Liver (tissue), 9 donors: ENCODE results near the gene GHR. TPM values are rescaled to one million over a fixed set of nuclear protein-coding genes. Genes with fewer than 3 reads are reported as not detected.

Experiments used
- DNase-seq: peaks from one replicate; pipeline ENCODE4 v3.0.0-alpha.2; 2017; ENCODE audit warnings: low spot score
- H3K27ac ChIP-seq, 2 donors: one replicate each; pipeline ENCODE4 v1.7.0; 2013; ENCODE audit warnings: inconsistent platforms in 2 of 2, low read length in 2 of 2, control low read depth in 1 of 2, low read depth in 1 of 2, mild to moderate bottlenecking in 1 of 2
- H3K27me3 ChIP-seq, 4 donors: one replicate each; pipeline versions ENCODE4 v1.6.1 to v1.7.0; 2013; ENCODE audit warnings: low read length in 3 of 4, inconsistent platforms in 1 of 4, mild to moderate bottlenecking in 1 of 4, moderate library complexity in 1 of 4; ENCODE audit not compliant: control insufficient read depth in 4 of 4, insufficient read depth in 4 of 4
- H3K36me3 ChIP-seq, 4 donors: one replicate each; pipeline versions ENCODE4 v1.6.1 to v1.7.0; 2013; ENCODE audit warnings: low read length in 3 of 4, mild to moderate bottlenecking in 3 of 4, low read depth in 1 of 4, moderate library complexity in 1 of 4; ENCODE audit not compliant: control insufficient read depth in 4 of 4, insufficient read depth in 3 of 4
- H3K4me1 ChIP-seq, 4 donors: one replicate each; pipeline versions ENCODE4 v1.6.1 to v1.7.0; 2013; ENCODE audit warnings: low read length in 3 of 4, mild to moderate bottlenecking in 3 of 4, moderate library complexity in 1 of 4; ENCODE audit not compliant: control insufficient read depth in 4 of 4, insufficient read depth in 4 of 4
- H3K4me3 ChIP-seq, 3 donors: one replicate each; pipeline versions ENCODE4 v1.6.1 to v1.7.0; 2013; ENCODE audit warnings: low read length in 3 of 3, control low read depth in 1 of 3, low read depth in 1 of 3, mild to moderate bottlenecking in 1 of 3
- H3K9ac ChIP-seq, 2 donors: one replicate each; pipeline ENCODE4 v1.7.0; 2013; ENCODE audit warnings: low read length in 2 of 2, mild to moderate bottlenecking in 2 of 2, moderate library complexity in 2 of 2, control low read depth in 1 of 2, low read depth in 1 of 2
- H3K9me3 ChIP-seq, 4 donors: one replicate each; pipeline versions ENCODE4 v1.6.1 to v1.7.0; 2013; ENCODE audit warnings: low read length in 3 of 4; ENCODE audit not compliant: control insufficient read depth in 4 of 4
- CTCF ChIP-seq: fragments of 150-350 bp; IDR thresholded peaks from 2 replicates; pipeline ENCODE4 v1.5.1; 2017; ENCODE audit warnings: improper control_type of control experiment, low read depth, low read length; ENCODE audit not compliant: missing input control
- EGR1 ChIP-seq, 2 donors: IDR thresholded peaks; 2 replicates each; pipeline ENCODE4 v1.6.1; 2016 to 2018; ENCODE audit warnings: antibody characterized with exemption in 2 of 2, low read depth in 2 of 2
- FOXA1 ChIP-seq: IDR thresholded peaks from 2 replicates; pipeline ENCODE4 v1.6.1; 2016; ENCODE audit warnings: antibody characterized with exemption
- FOXA2 ChIP-seq: IDR thresholded peaks from 2 replicates; pipeline ENCODE4 v1.6.1; 2016; ENCODE audit warnings: antibody characterized with exemption
- GABPA ChIP-seq, 2 donors: IDR thresholded peaks in 1 of 2; conservative IDR thresholded peaks in 1 of 2; 2 replicates each; pipeline ENCODE4 v1.6.1; 2016; ENCODE audit warnings: antibody characterized with exemption in 2 of 2, mild to moderate bottlenecking in 1 of 2, moderate library complexity in 1 of 2
- HNF4A ChIP-seq, 2 donors: conservative IDR thresholded peaks; 2 replicates each; pipeline ENCODE4 v1.6.1; 2016; ENCODE audit warnings: antibody characterized with exemption in 2 of 2, mild to moderate bottlenecking in 2 of 2
- HNF4G ChIP-seq: IDR thresholded peaks from 2 replicates; pipeline ENCODE4 v1.6.1; 2016; ENCODE audit warnings: antibody characterized with exemption
- JUND ChIP-seq, 2 donors: IDR thresholded peaks; 2 replicates each; pipeline ENCODE4 v1.6.1; 2016; ENCODE audit warnings: antibody characterized with exemption in 2 of 2
- MAX ChIP-seq: IDR thresholded peaks from 2 replicates; pipeline ENCODE4 v1.6.1; 2016; ENCODE audit warnings: antibody characterized with exemption
- NR2F2 ChIP-seq: IDR thresholded peaks from 2 replicates; pipeline ENCODE4 v1.6.1; 2016; ENCODE audit warnings: antibody characterized with exemption
- RAD21 ChIP-seq, 2 donors: IDR thresholded peaks; 2 replicates each; pipeline ENCODE4 v1.6.1; 2016; ENCODE audit warnings: antibody characterized with exemption in 2 of 2, mild to moderate bottlenecking in 2 of 2
- REST ChIP-seq: IDR thresholded peaks from 2 replicates; pipeline ENCODE4 v1.6.1; 2016; ENCODE audit warnings: antibody characterized with exemption, mild to moderate bottlenecking
- RXRA ChIP-seq, 2 donors: IDR thresholded peaks; 2 replicates each; pipeline ENCODE4 v1.6.1; 2017 to 2018; ENCODE audit warnings: antibody characterized with exemption in 2 of 2, mild to moderate bottlenecking in 1 of 2
- SP1 ChIP-seq: IDR thresholded peaks from 2 replicates; pipeline ENCODE4 v1.6.1; 2018; ENCODE audit warnings: antibody characterized with exemption, mild to moderate bottlenecking
- TAF1 ChIP-seq: conservative IDR thresholded peaks from 2 replicates; pipeline ENCODE4 v1.6.1; 2016; ENCODE audit warnings: antibody characterized with exemption, mild to moderate bottlenecking
- YY1 ChIP-seq: IDR thresholded peaks from 2 replicates; pipeline ENCODE4 v1.6.1; 2016; ENCODE audit warnings: antibody characterized with exemption, mild to moderate bottlenecking
- WGBS: extraction: QIAGEN DNeasy Blood & Tissue Kit; methylation state at CpG from one replicate; pipeline ENCODE4 v1.1.7; 2013; 5-methylcytosine and 5-hydroxymethylcytosine counted together
- polyA plus RNA-seq, 2 donors: library from polyadenylated mRNA; stranded (reverse) in 1 of 2; unstranded in 1 of 2; fragments of 200-250 nt in 1 of 2; fragments of >200 nt in 1 of 2; fragmentation: Nextera tagmentation in 1 of 2; extraction: Ambion mirVana in 1 of 2; gene quantifications; one replicate each; pipeline versions ENCODE4 v1.2.1 to v1.2.3, GENCODE V29; 2013 to 2015
- total RNA-seq, 2 donors: library from RNA; depleted of rRNA; stranded (reverse); fragments of >200 nt; gene quantifications; one replicate each; pipeline ENCODE4 v1.2.3, GENCODE V29; 2014
- TF ChIP-seq, protein P1 (sequence below): IDR thresholded peaks from 2 replicates; pipeline ENCODE4 v1.6.1; 2016; ENCODE audit warnings: antibody characterized with exemption
- TF ChIP-seq, protein P2 (sequence below): IDR thresholded peaks from 2 replicates; pipeline ENCODE4 v1.6.1; 2016; ENCODE audit warnings: antibody characterized with exemption
- donor health status: healthy.
- donor health status: healthy.
- donor health status: healthy.
- donor health status: healthy.
- donor health status: healthy.

Gene GHR
- total and polyA plus RNA-seq, 4 donors: 6.6 to 104 (median 20.9) TPM

GRCh38 chr5:42491699-42492098 is 68.5 kb downstream of the GHR start:
- H3K9me3 ChIP-seq: no peaks in the 10 kb centered on the region
- TF ChIP-seq EGR1 (IDR thresholded peaks at IDR 0.05; ENCODE audit: low read depth in 2 of 2) (no peak), SP1 (no peak)
- 88% methylated on average over 3 of the region's 3 CpGs for WGBS
- H3K36me3 ChIP-seq: peaks cover 0 to 4% (median 0%) of the 10 kb centered on the region in 4 donors
- H3K4me3 ChIP-seq: no peak overlapping the region
- H3K27me3 ChIP-seq: no peaks in the 10 kb centered on the region
- no peak overlapping the region for H3K27ac ChIP-seq
- H3K4me1 ChIP-seq: peaks cover 0 to 8% (median 2%) of the 10 kb centered on the region in 4 donors
- DNase-seq: no peak
- H3K9ac ChIP-seq: no peak overlapping the region

- no peaks in the 10 kb centered on the region for H3K27me3 ChIP-seq
- DNase-seq: no peak
- H3K4me1 ChIP-seq: peaks cover 2 to 18% (median 9%) of the 10 kb centered on the region in 4 donors
- no peaks in the 10 kb centered on the region for H3K9me3 ChIP-seq
- no peak overlapping the region for H3K27ac ChIP-seq
- H3K4me3 ChIP-seq: no peak overlapping the region
- TF ChIP-seq SP1: no peak
- TF ChIP-seq JUND (IDR thresholded peaks at IDR 0.05): no peak
- TF ChIP-seq, protein P1, sequence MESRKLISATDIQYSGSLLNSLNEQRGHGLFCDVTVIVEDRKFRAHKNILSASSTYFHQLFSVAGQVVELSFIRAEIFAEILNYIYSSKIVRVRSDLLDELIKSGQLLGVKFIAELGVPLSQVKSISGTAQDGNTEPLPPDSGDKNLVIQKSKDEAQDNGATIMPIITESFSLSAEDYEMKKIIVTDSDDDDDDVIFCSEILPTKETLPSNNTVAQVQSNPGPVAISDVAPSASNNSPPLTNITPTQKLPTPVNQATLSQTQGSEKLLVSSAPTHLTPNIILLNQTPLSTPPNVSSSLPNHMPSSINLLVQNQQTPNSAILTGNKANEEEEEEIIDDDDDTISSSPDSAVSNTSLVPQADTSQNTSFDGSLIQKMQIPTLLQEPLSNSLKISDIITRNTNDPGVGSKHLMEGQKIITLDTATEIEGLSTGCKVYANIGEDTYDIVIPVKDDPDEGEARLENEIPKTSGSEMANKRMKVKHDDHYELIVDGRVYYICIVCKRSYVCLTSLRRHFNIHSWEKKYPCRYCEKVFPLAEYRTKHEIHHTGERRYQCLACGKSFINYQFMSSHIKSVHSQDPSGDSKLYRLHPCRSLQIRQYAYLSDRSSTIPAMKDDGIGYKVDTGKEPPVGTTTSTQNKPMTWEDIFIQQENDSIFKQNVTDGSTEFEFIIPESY: no peak
- TF ChIP-seq RAD21 (IDR thresholded peaks at IDR 0.05): no peak
- no peak for TF ChIP-seq FOXA2
- no peak for TF ChIP-seq YY1
- TF ChIP-seq REST: no peak
- TF ChIP-seq, protein P2, sequence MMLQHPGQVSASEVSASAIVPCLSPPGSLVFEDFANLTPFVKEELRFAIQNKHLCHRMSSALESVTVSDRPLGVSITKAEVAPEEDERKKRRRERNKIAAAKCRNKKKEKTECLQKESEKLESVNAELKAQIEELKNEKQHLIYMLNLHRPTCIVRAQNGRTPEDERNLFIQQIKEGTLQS: no peak
- TF ChIP-seq MAX: no peak
- TF ChIP-seq TAF1: no peak
- TF ChIP-seq FOXA1: no peak
- no peak for TF ChIP-seq HNF4A (conservative IDR thresholded peaks at IDR 0.05)
- TF ChIP-seq EGR1 (IDR thresholded peaks at IDR 0.05; ENCODE audit: low read depth in 2 of 2): no peak
- no peak for TF ChIP-seq HNF4G
- TF ChIP-seq RXRA (IDR thresholded peaks at IDR 0.05): no peak
- no peak for TF ChIP-seq NR2F2
- TF ChIP-seq CTCF: no peak
- TF ChIP-seq GABPA (IDR thresholded peaks at IDR 0.05 in 1 of 2, conservative IDR thresholded peaks at IDR 0.05 in 1 of 2): no peak
- no peak overlapping the region for H3K9ac ChIP-seq
- 76% methylated on average over 3 of the region's 3 CpGs for WGBS
- peaks cover 0 to 2% (median 0%) of the 10 kb centered on the region in 4 donors for H3K36me3 ChIP-seq
Measured at GRCh38 chr5:42492974-42493373, 69.7 kb downstream of the GHR start.
